ENCODE data around the gene CD28.

DNA sequence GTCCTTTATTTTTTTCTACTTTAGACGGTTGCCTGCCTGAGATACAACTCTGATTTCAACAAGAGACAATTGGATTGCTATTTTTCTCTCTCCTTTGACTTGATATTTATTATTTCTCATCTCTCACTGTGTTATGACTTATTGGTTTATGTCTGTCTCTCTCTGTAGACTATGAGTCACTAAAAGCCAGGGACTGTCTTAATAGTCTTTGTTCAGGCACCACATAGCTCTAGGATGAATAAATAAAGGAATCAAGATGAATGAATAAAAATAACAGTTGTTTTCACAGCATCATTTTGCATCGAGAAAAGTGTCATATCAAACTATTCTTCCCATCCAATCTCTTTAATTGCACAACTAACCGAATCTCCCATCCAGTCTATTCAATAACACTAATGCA is 31.4 kb upstream of the CD28 start:
- TF ChIP-seq CTCF (IDR thresholded peaks at IDR 0.05 in 2 of 3, conservative IDR thresholded peaks at IDR 0.05 in 1 of 3; ENCODE audit: insufficient read depth in 2 of 3, low read depth in 1 of 3, low read length in 3 of 3) (no peak), NR2C1 (IDR thresholded peaks at IDR 0.05) (no peak), NR2C1 (tag; IDR thresholded peaks at IDR 0.05) (no peak), ZNF140 (CRISPR knock-in tag; IDR thresholded peaks at IDR 0.05) (no peak)
- TF ChIP-seq, protein P1, sequence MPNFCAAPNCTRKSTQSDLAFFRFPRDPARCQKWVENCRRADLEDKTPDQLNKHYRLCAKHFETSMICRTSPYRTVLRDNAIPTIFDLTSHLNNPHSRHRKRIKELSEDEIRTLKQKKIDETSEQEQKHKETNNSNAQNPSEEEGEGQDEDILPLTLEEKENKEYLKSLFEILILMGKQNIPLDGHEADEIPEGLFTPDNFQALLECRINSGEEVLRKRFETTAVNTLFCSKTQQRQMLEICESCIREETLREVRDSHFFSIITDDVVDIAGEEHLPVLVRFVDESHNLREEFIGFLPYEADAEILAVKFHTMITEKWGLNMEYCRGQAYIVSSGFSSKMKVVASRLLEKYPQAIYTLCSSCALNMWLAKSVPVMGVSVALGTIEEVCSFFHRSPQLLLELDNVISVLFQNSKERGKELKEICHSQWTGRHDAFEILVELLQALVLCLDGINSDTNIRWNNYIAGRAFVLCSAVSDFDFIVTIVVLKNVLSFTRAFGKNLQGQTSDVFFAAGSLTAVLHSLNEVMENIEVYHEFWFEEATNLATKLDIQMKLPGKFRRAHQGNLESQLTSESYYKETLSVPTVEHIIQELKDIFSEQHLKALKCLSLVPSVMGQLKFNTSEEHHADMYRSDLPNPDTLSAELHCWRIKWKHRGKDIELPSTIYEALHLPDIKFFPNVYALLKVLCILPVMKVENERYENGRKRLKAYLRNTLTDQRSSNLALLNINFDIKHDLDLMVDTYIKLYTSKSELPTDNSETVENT (CRISPR knock-in tag; IDR thresholded peaks at IDR 0.05), result no peak
- TF ChIP-seq, protein P2, sequence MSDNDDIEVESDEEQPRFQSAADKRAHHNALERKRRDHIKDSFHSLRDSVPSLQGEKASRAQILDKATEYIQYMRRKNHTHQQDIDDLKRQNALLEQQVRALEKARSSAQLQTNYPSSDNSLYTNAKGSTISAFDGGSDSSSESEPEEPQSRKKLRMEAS (CRISPR knock-in tag; IDR thresholded peaks at IDR 0.05), result no peak
- TF ChIP-seq, protein P3, sequence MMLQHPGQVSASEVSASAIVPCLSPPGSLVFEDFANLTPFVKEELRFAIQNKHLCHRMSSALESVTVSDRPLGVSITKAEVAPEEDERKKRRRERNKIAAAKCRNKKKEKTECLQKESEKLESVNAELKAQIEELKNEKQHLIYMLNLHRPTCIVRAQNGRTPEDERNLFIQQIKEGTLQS (IDR thresholded peaks at IDR 0.05), result no peak
- TF ChIP-seq, protein P3 (CRISPR knock-in tag; conservative IDR thresholded peaks at IDR 0.05), result no peak
- TF ChIP-seq, protein P4, sequence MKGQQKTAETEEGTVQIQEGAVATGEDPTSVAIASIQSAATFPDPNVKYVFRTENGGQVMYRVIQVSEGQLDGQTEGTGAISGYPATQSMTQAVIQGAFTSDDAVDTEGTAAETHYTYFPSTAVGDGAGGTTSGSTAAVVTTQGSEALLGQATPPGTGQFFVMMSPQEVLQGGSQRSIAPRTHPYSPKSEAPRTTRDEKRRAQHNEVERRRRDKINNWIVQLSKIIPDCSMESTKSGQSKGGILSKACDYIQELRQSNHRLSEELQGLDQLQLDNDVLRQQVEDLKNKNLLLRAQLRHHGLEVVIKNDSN (CRISPR knock-in tag; IDR thresholded peaks at IDR 0.05), result no peak

All from K562 (cell line).